ENCODE measurements around the gene ASPHD1.
A peak's percentile ranks its signal among the peaks of the same experiment; 100 is the strongest.

Gene ASPHD1

GRCh38 chr16:29921034-29921385 is 20.7 kb downstream of the ASPHD1 start:
- TF ChIP-seq CTCF (IDR thresholded peaks at IDR 0.05; ENCODE audit: extremely low read depth, insufficient read depth, missing control alignments), result no peak
- in situ Hi-C loops (cut with MboI; ENCODE audit: low pct_unique_long_range_greater_than_20kb, low sequenced_read_pairs, unreplicated experiment), result no loop called here
- no peak for DNase-seq (ENCODE audit: low spot score)

- TF ChIP-seq CTCF (IDR thresholded peaks at IDR 0.05; ENCODE audit: extremely low read depth, insufficient read depth, missing control alignments), result no peak
- in situ Hi-C loops (cut with MboI; ENCODE audit: low pct_unique_long_range_greater_than_20kb, low sequenced_read_pairs, unreplicated experiment), result no loop called here
- no peak for DNase-seq (ENCODE audit: low spot score)
Measured at GRCh38 chr16:29922326-29922725, 22.0 kb downstream of the ASPHD1 start.

- TF ChIP-seq CTCF (IDR thresholded peaks at IDR 0.05; ENCODE audit: extremely low read depth, insufficient read depth, missing control alignments), result no peak
- in situ Hi-C loops (cut with MboI; ENCODE audit: low pct_unique_long_range_greater_than_20kb, low sequenced_read_pairs, unreplicated experiment), result no loop called here
- peak; percentile 0 for DNase-seq (ENCODE audit: low spot score)
Measured at GRCh38 chr16:29922986-29923501, 22.8 kb downstream of the ASPHD1 start.

DNA sequence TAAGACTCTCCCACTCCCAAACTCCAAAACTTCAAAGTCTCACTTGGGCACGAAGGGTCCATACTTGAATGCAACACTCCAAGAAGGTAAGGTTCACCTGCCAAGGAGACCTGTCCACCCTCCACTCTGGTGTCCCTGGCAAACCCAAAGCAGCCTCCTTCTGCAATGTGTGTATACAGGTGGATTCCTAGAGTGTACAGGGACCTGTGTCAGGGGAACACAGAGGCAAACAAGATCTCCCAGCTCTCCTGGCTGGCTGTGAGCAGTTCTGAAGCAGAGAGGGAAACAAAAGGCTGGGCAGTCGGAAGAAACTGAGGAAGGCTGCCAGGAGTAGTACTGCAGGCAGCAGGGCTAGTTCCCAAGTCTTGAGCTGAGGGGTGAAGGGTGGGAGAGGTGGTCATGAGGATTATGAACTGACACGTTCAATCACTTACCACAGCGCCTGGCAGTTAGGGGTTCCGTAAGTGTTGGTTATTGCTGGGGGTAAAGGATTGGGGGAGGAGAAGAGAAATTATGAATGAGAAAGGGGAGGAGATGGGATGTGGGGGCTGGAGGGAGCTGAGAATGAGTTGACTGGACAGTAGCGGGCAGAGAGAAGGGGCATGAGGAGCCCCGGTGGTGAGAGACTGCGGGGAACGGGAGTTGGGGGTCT is 24.9 kb downstream of the ASPHD1 start:
- DNase-seq (ENCODE audit: low spot score), result peak; percentile 21
- no peak for TF ChIP-seq CTCF (IDR thresholded peaks at IDR 0.05; ENCODE audit: extremely low read depth, insufficient read depth, missing control alignments)
- in situ Hi-C loops (cut with MboI; ENCODE audit: low pct_unique_long_range_greater_than_20kb, low sequenced_read_pairs, unreplicated experiment), result no loop called here

DNA sequence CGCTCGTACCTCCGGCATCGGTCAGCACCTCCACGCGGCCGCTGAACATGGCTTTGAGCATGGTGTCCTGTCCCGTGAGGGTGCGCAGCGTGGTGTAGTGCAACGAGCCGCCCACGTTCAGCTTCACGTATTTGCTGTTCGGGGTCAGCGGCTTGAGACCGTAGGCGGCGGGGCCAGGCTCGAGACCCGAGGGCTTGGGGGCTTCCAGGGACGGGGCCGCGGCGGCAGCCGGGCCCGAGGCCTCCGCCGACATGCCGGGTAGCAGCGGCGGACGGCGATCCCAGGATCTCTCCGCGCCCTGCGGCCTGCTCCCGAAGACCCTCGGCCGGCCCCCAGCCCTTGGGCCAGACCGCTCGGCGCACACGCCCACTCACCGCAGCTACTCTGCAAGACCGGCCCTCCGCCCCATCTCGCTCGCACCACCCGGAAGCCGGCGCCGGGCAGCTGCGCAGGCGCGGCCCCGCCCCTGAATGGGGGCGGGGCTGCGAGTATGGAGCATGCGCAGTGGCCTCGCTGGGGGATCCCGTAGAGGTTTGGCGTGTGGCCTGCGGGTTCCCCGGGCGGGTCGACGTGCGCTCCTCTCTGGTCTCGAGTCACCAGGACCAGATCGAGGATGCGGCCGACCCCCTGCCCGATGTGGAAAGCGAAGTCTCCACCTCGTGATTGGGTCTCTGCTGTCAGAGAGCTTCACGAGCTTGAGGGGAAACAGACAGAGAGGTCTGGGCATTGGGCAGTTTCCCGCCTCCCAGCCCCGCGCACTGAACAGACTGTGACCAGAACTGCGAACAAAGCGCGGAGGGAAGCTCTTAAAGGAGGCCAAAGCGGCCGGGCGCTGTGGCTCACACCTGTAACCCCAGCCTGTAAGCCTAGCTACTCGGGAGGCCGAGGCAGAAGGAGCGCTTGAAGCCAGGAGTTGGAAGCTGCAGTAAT is 25.8 kb downstream of the ASPHD1 start, which contains the start of gene KCTD13:
TSS of gene KCTD13 (minus strand) at position 446 of the 930 bp plus-strand sequence. CDS start at position 253, 193 bp downstream.
- in situ Hi-C loops (cut with MboI; ENCODE audit: low pct_unique_long_range_greater_than_20kb, low sequenced_read_pairs, unreplicated experiment), result no loop called here
- DNase-seq (ENCODE audit: low spot score), result peak; percentile 99
- TF ChIP-seq CTCF (IDR thresholded peaks at IDR 0.05; ENCODE audit: extremely low read depth, insufficient read depth, missing control alignments), result no peak

DNA sequence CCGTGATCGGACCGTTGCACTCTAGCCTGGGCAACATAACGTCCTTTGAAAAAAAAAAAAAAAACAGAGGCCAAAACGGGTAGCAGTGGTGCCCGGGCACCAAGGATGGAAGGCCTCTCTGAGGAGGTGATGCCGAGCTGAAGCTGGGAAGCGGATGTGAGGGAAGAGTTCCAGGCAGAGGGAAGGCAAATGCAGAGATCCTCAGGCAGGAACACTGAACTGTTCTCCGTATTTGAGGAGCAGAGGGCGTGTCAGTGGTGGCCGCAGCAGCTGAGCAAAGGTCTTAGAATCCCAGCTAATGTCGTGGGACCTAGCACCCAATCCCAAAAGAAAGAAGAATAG is 26.4 kb downstream of the ASPHD1 start:
- in situ Hi-C loops (cut with MboI; ENCODE audit: low pct_unique_long_range_greater_than_20kb, low sequenced_read_pairs, unreplicated experiment), result no loop called here
- no peak for DNase-seq (ENCODE audit: low spot score)
- TF ChIP-seq CTCF (IDR thresholded peaks at IDR 0.05; ENCODE audit: extremely low read depth, insufficient read depth, missing control alignments), result no peak
